ENCODE data around the gene B4GAT1. TPM values are rescaled to one million over a fixed set of nuclear protein-coding genes. Genes with fewer than 3 reads are reported as not detected.

Gene B4GAT1
- total and polyA plus RNA-seq, 2 of the 13 experiments (the other 11 are each of a cell fraction or from before 2014, with no cell fraction given), result 40.4 to 109 TPM

DNA sequence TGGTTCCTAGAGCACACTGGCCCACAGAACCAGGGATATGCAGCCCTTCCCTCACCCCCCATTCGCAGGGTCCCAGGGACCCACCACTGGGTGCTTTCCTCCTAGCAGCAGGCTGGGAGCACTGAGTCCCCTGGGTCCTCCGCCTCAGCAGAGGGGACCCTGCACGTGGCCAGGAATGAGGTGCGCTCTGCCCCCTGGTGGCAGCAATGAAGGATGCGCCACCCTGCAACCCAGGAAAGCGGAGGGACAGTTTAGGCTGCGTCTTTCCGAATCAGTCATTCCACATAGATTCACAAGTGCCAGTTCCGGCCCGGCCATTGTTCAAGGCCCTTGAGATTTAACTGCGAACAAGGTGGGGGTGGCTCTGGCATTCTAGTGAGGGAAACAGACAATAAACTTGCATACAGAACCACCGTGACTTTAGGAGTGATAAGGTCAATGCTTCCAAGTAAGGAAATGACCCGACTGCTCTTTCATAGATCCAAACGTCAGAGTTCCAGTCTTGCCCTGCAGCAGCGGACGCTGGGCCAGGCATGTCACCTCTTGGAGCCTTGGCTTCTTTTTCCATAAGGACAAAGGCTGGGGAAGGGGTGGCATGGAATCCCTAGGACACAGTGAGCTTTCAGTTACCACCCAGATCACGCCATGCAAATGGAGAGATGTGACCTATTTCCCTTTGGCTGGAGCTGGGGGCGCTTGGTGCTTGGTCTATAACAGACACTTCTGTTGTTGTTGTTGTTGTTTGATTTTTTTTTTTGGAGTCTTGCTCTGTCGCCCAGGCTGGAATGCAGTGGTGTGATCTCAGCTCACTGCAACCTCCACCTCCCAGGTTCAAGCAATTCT is 18.9 kb downstream of the B4GAT1 start (continued):
- TF ChIP-seq, protein P1, sequence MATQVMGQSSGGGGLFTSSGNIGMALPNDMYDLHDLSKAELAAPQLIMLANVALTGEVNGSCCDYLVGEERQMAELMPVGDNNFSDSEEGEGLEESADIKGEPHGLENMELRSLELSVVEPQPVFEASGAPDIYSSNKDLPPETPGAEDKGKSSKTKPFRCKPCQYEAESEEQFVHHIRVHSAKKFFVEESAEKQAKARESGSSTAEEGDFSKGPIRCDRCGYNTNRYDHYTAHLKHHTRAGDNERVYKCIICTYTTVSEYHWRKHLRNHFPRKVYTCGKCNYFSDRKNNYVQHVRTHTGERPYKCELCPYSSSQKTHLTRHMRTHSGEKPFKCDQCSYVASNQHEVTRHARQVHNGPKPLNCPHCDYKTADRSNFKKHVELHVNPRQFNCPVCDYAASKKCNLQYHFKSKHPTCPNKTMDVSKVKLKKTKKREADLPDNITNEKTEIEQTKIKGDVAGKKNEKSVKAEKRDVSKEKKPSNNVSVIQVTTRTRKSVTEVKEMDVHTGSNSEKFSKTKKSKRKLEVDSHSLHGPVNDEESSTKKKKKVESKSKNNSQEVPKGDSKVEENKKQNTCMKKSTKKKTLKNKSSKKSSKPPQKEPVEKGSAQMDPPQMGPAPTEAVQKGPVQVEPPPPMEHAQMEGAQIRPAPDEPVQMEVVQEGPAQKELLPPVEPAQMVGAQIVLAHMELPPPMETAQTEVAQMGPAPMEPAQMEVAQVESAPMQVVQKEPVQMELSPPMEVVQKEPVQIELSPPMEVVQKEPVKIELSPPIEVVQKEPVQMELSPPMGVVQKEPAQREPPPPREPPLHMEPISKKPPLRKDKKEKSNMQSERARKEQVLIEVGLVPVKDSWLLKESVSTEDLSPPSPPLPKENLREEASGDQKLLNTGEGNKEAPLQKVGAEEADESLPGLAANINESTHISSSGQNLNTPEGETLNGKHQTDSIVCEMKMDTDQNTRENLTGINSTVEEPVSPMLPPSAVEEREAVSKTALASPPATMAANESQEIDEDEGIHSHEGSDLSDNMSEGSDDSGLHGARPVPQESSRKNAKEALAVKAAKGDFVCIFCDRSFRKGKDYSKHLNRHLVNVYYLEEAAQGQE (IDR thresholded peaks at IDR 0.05; ENCODE audit: borderline replicate concordance in 1 of 2, low read depth in 1 of 2, low read length in 2 of 2), result peak in 1 of 2 experiments; percentile 22; a peak in 1 of 4 replicates
- 0 out of 2 replicates have a peak, but pooled peaks have one; percentile 54 for TF ChIP-seq TOPORS (CRISPR knock-in tag; IDR thresholded peaks at IDR 0.05)
- TF ChIP-seq, protein P2, sequence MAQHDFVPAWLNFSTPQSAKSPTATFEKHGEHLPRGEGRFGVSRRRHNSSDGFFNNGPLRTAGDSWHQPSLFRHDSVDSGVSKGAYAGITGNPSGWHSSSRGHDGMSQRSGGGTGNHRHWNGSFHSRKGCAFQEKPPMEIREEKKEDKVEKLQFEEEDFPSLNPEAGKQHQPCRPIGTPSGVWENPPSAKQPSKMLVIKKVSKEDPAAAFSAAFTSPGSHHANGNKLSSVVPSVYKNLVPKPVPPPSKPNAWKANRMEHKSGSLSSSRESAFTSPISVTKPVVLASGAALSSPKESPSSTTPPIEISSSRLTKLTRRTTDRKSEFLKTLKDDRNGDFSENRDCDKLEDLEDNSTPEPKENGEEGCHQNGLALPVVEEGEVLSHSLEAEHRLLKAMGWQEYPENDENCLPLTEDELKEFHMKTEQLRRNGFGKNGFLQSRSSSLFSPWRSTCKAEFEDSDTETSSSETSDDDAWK (CRISPR knock-in tag; IDR thresholded peaks at IDR 0.05), result no peak
- TF ChIP-seq BRCA1 (CRISPR knock-in tag; IDR thresholded peaks at IDR 0.05), result no peak
- TF ChIP-seq ZNF337 (CRISPR knock-in tag; IDR thresholded peaks at IDR 0.05; ENCODE audit: borderline replicate concordance, low read depth), result no peak
- TF ChIP-seq SIN3A (IDR thresholded peaks at IDR 0.05; ENCODE audit: borderline replicate concordance, low read depth, low read length), result no peak; the same call in 1 of the 2 replicates
- no peak for TF ChIP-seq ZNF510 (CRISPR knock-in tag; IDR thresholded peaks at IDR 0.05; ENCODE audit: low read depth)
- TF ChIP-seq ZNF251 (CRISPR knock-in tag; IDR thresholded peaks at IDR 0.05), result no peak
- peak; percentile 75 for TF ChIP-seq ZNF121 (CRISPR knock-in tag; IDR thresholded peaks at IDR 0.05)
- TF ChIP-seq TBP (CRISPR knock-in tag; IDR thresholded peaks at IDR 0.05), result no peak
- TF ChIP-seq, protein P3, sequence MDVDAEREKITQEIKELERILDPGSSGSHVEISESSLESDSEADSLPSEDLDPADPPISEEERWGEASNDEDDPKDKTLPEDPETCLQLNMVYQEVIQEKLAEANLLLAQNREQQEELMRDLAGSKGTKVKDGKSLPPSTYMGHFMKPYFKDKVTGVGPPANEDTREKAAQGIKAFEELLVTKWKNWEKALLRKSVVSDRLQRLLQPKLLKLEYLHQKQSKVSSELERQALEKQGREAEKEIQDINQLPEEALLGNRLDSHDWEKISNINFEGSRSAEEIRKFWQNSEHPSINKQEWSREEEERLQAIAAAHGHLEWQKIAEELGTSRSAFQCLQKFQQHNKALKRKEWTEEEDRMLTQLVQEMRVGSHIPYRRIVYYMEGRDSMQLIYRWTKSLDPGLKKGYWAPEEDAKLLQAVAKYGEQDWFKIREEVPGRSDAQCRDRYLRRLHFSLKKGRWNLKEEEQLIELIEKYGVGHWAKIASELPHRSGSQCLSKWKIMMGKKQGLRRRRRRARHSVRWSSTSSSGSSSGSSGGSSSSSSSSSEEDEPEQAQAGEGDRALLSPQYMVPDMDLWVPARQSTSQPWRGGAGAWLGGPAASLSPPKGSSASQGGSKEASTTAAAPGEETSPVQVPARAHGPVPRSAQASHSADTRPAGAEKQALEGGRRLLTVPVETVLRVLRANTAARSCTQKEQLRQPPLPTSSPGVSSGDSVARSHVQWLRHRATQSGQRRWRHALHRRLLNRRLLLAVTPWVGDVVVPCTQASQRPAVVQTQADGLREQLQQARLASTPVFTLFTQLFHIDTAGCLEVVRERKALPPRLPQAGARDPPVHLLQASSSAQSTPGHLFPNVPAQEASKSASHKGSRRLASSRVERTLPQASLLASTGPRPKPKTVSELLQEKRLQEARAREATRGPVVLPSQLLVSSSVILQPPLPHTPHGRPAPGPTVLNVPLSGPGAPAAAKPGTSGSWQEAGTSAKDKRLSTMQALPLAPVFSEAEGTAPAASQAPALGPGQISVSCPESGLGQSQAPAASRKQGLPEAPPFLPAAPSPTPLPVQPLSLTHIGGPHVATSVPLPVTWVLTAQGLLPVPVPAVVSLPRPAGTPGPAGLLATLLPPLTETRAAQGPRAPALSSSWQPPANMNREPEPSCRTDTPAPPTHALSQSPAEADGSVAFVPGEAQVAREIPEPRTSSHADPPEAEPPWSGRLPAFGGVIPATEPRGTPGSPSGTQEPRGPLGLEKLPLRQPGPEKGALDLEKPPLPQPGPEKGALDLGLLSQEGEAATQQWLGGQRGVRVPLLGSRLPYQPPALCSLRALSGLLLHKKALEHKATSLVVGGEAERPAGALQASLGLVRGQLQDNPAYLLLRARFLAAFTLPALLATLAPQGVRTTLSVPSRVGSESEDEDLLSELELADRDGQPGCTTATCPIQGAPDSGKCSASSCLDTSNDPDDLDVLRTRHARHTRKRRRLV (CRISPR knock-in tag; IDR thresholded peaks at IDR 0.05), result no peak
- TF ChIP-seq JARID2 (CRISPR knock-in tag; IDR thresholded peaks at IDR 0.05; ENCODE audit: insufficient replicate concordance), result no peak
- TF ChIP-seq, protein P4, sequence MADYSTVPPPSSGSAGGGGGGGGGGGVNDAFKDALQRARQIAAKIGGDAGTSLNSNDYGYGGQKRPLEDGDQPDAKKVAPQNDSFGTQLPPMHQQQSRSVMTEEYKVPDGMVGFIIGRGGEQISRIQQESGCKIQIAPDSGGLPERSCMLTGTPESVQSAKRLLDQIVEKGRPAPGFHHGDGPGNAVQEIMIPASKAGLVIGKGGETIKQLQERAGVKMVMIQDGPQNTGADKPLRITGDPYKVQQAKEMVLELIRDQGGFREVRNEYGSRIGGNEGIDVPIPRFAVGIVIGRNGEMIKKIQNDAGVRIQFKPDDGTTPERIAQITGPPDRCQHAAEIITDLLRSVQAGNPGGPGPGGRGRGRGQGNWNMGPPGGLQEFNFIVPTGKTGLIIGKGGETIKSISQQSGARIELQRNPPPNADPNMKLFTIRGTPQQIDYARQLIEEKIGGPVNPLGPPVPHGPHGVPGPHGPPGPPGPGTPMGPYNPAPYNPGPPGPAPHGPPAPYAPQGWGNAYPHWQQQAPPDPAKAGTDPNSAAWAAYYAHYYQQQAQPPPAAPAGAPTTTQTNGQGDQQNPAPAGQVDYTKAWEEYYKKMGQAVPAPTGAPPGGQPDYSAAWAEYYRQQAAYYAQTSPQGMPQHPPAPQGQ (CRISPR knock-in tag; IDR thresholded peaks at IDR 0.05; ENCODE audit: borderline replicate concordance), result no peak
- TF ChIP-seq ZNF367 (CRISPR knock-in tag; IDR thresholded peaks at IDR 0.05; ENCODE audit: borderline replicate concordance), result peak; percentile 57; the same call in 1 of the 2 replicates
- TF ChIP-seq ZMYM3 (CRISPR knock-in tag; IDR thresholded peaks at IDR 0.05), result peak; percentile 78; the same call in 1 of the 2 replicates
- no peak for TF ChIP-seq IKZF1 (IDR thresholded peaks at IDR 0.05)
- TF ChIP-seq KMT2A (CRISPR knock-in tag; IDR thresholded peaks at IDR 0.05), result no peak
